Stimulated activated CD4-positive, alpha-beta T cell treated with anti-CD3 and anti-CD28 coated beads, Interleukin-4, amount 100 ng/mL, for 1 hour (primary cell): ENCODE data around the gene GALM.
"Not testable (repeated sequence)": the region's sequence is repeated elsewhere in the genome, so short reads cannot be mapped to it uniquely, and the experiment has no call there.

Source experiments
- DNase-seq: peaks from one replicate; pipeline ENCODE4 v3.0.0-alpha.2; 2020

The GALM gene

DNA sequence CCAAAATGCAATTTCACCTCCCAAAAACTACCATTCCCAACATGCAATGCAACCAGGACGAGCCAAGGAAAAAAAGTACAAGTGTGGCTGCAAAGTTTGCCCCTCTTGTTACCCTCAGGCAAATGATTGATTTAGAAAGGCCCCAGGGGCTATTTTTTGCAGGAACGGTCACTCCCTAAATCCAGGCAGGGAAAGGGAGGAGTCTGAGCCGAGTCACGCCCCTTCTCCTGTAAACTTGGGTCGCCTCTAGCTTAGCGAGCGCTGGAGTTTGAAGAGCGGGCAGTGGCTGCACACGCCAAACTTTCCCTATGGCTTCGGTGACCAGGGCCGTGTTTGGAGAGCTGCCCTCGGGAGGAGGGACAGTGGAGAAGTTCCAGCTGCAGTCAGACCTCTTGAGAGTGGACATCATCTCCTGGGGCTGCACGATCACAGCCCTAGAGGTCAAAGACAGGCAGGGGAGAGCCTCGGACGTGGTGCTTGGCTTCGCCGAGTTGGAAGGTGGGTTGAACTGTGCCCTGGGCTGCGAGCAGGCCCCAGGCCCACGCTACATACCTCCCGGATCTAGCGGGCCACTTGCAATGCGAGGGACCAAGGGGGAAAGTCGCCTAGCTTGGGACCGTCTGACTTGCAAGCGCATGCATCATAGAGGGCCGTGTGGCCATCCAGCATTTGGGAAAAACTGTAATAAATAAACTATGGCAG is at the start of gene GALM:
Gene GALM, plus strand, starts transcription at position 261 of the 702 bp plus-strand sequence. Its CDS starts 48 bp downstream, at position 309.
- DNase-seq = peak; percentile 54

DNA sequence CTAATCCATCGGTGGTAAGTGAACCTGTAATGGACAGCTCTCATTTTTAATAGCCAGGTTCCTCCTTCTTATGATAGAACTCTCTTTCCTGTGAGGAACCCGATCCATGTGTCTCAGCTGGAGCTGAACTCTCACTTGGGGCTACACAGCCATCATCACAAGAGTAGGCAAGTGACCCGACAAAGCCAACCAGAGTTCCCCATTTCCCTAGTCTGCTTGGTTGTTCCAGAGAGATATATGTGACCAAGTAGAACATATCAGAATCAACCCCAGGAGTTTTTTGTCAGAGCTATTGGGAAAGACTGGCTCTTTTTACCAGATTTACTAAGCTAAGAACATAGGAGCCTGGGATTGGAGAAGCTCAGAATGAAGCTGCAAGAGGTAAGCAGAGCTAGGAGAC is 48.6 kb upstream of the GALM start:
- DNase-seq = no peak

DNA sequence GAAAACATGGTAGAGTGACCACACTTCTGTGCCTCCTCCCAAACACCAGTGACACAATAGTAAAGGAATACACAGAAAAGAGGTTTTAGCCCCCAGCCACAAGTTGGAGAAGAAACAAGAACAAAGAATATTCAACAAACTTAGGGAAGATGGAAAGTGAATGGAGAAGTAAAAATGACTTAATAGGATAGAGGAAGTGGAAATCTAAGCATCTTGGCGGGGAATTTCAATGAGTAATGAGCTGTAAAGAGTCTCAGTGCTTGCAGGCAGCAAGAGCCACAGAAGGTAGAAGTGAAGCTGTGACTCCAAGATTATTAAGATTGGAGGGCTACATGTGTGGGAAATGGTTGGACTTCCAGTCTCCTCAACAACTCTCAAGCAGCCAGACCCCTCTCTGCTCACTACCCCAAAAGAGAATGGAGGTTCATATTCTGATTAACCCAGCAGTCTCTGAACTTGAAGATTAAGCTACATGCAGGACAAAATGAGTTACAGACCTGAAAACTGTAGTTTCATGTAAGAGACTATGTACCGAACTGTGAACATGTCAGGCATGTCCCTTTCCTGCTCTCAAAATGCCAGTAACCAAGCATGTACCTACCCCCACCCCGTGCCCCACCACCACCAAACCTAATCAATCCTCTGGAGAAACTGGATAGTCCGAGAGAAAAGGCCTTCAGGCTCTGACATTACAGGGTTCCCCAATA is 46.3 kb upstream of the GALM start:
- no peak for DNase-seq

DNA sequence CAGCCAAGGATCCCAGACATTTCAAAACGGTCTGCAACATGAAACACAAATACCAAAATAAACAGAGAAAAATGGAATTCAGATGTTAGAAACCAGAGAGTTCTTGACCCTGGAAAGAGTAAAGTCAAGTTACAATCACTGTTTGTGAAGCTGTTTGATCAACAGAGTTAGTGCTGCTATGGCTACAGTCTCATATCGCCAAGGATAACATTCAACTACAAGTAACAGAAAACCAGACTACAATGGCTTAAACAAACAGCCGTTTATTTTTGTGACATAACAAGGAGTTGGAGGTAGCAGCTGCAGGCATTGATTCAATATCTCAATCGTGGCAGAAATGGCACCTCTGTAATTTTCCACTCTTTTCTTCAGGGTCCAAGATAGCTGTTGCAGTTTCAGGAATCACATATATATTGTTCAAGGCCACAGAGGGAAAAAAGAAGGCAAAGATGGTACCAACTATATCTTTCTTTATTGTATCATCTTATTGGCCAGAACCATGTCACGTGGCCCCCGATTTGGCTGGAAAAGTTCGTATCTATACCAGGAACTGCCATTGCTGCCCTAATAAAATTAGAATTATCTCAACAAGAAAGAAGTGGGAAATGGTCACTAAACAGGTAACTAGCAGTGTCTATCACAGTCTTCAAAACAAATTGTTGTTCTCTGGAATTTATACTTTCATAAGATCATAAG is 45.5 kb upstream of the GALM start:
- DNase-seq = no peak

DNA sequence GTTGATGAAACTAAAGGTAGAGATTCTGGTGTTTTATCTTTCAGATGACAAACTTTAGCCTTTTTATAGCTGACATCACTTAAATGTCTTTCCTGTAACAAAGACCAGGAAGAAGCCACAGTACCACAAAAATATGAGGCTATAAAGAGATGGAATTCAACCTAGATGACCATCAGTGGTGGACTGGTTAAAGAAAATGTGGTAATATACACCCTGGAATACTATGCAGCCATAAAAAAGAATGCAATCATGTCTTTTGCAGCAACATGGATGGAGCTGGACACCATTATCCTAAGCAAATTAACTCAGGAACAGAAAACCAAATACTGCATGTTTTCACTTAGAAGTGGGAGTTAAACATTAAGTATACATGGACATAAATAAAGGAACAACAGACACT is 44.9 kb upstream of the GALM start:
- no peak for DNase-seq

DNA sequence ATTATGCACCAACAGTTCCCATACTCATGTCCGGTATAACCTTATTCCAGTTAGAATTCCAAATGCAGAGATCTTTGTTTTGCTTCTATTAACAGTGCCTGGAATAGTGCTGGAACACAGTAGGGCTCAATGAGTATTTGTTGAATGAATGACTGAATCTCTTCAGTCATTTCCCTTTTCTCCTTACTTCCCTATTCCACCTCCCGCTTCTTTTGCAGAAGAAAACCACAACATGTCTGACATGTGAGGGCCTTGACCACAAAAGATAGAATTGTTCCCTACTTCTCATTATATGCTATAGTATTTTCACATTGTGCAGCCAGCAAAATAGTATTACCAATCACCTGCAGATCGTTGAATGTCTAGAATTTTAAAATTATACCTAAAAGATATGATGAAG is 43.7 kb upstream of the GALM start:
- no peak for DNase-seq

DNA sequence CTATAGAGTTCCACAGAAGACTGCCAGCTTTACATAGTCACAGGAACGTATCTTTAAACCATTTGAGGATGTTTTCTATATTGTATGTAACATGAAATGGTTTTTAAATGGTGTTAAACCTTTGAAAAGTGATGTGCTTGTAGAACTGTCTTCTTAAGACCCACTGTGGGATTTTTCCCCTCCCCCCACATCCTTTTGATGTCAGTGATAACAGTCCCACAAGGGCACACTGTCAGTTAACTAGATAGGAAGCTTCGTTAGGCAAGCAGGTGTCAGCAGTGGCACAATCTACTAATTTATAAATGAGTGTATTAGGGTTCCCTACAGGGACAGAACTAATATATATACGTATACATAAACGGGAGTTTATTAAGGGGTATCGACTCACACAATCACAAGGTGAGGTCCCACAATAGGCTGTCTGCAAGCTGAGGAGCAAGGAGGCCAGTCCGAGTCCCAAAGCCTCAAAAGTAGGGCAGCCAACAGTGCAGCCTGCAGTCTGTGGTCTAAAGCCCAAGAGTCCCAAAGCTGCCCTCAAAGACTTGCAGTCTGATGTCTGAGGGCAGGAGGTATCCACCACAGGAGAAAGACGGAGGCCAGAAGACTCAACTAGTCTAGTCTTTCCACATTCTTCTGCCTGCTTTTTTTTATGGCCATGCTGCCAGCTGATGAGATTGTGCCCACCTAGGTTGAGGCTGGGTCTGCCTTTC is 39.4 kb upstream of the GALM start:
- DNase-seq = no peak

DNA sequence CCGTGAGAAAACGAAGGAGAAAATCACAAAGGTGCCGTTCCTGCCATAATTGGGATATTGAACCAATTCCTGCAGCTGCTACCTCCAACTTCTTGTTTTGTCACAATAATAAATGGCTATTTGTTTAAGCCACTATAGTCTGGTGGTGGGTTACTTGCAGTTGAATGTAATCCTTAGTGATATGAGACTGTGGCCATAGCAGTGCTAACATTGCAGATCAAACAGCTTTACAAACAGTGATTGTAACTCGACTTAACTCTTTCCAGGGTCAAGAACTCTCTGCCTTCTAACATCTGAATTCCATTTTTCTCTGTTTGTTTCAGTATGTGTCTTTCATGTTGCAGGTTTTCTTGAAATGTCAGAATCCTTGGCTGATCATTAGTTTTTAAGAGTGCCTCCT is 38.5 kb upstream of the GALM start:
- DNase-seq = no peak

DNA sequence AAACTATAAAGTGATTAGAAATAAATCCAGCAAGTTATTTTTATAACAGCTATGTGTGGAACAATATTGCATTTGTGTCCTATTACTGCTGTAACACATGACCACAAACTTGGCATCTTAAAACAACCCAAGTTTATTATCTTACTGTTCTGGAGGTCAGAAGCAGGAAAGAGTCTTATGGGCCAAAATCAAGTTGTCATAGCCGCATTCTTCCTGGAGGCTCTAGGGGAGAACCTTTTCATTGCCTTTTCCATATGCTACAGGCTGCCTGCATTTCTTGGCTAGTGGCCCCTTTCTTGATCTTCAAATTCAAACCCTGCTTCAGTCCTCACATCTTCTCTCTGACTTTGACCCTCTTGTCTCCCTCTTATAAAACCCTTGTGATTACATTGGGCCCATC is 36.2 kb upstream of the GALM start:
- no peak for DNase-seq

DNA sequence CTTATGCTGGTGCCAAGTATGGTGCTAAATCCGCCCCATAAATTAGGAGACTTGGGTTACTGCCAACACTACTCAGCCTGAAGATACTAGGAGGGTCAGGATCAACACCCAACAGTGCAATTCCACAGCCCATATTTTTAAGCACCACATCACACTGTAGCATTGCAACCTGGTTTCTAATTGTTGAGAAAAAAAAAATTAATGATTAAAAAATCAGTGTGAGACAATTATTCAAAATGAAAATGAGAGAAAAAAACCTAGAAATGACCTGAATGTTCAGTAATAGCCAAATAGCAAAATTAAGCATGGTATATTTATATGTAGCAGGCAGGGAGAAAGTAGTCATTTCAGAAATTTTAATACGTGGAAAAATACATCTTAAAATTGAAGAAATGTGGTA is 33.9 kb upstream of the GALM start:
- no peak for DNase-seq

DNA sequence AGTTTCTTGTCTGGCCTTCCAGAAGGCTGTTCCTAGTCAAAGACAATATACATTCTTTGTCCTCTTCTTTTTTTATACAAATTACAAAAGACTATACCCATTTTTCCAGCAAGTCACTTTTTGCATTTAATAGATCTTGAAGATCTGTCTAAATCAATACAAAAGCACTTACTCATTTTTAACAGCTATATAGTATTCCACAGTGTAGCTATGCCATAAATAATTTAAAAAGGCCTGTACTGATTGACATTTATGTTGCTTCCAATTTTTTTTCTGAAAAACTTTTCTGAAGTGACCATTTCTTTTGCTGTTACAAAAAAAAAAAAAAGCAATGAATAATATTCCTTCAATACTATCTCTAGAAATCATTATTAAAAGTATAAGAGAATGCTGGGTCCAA is 32.9 kb upstream of the GALM start:
- no peak for DNase-seq

DNA sequence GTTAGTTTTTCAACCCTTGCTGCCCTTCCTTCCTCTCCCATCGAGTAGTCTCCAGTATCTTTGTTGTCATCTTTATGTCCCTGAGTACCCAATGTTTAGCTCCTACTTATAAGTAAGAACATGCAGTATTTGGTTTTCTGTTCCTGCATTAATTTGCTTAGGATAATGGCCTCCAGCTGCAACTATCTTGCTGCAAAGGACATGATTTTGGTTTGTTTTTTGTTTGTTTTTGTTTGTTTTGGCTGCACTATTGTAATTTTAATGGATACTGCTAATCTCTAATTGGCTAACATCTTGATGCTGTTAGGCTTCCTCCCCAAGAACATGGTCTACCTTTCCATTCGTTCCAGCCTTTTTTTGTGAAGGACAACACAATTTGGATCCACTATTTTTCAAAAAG is 32.0 kb upstream of the GALM start:
- DNase-seq = no peak

DNA sequence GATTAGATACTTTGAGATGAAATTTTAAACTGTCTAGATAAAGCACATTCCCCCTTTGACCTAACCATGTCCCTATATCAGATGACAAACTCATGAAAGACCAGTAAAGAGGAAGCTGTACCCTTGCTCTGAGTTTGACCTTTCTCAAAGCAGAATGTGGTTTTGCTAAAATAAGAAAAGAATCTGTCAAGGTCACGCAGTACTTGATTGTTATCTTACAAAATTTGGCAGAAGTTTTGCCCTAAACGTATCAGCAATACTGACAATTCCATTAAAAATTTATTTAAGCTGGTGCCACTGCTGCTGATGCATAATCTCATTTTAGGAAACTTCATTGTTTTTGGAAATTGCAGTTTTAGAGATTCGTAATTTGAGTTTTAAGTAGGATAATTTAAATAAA is 31.2 kb upstream of the GALM start:
- no peak for DNase-seq

DNA sequence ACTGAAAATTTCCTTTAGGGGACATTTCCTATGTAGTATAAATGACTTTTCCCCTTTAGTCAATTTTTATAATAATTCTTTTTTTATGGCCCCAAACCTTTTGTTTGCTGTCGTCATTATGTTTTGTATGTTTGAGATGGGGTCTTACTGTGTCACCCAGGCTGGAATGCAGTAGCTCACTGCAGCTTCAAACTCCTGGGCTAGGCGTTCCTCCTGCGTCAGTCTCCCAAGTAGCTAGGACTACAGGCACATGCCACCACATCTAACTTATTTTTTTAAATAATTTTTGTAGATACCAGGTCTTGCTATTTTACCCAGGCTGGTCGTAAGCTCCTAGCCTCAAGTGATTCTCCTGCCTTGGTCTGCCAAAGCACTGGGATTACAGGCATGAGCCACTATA is 30.8 kb upstream of the GALM start:
- no peak for DNase-seq

DNA sequence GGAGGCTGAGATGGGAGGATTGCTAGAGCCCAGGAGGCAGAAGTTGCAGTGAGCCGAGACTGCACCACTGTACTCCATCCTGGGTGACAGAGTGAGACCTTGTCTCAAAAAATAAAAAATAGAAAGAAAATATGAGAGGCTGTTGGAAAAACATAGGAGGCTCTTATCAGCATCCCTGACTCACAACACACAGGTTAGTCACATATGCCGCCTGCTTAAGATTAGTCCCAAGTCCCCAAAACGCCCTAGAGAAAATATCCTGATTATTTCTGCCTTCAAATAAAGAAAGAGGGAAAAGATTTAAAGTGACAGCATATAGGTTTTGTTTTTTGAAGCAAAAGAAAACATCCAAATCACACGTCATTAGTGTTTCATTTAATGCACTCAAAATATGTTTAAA is 29.8 kb upstream of the GALM start:
- DNase-seq = no peak

DNA sequence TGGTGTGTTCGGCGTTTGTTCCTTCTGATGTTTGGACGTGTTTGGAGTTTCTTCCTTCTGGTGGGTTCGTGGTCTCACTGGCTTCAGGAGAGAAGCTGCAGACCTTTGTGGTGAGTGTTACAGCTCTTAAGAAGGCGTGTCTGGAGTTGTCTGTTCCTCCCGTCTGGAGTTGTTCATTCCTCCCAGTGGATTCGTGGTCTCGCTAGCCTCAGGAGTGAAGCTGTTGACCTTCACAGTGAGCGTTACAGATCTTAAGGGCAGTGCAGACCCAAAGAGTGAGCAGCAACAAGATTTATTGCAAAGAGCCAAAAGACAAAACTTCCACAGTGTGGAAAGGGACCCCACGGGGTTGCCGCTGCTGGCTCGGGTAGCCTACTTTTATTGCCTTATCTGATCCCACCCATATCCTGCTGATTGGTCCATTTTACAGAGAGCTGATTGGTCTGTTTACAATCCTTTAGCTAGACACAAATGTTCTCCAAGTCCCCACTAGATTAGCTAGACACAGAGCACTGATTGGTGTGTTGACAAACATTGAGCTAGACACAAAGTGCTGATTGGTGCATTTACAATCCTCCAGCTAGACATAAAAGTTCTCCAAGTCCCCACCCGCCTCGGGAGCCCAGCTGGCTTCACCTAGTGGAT is 23.4 kb upstream of the GALM start:
- not testable (repeated sequence) for DNase-seq

DNA sequence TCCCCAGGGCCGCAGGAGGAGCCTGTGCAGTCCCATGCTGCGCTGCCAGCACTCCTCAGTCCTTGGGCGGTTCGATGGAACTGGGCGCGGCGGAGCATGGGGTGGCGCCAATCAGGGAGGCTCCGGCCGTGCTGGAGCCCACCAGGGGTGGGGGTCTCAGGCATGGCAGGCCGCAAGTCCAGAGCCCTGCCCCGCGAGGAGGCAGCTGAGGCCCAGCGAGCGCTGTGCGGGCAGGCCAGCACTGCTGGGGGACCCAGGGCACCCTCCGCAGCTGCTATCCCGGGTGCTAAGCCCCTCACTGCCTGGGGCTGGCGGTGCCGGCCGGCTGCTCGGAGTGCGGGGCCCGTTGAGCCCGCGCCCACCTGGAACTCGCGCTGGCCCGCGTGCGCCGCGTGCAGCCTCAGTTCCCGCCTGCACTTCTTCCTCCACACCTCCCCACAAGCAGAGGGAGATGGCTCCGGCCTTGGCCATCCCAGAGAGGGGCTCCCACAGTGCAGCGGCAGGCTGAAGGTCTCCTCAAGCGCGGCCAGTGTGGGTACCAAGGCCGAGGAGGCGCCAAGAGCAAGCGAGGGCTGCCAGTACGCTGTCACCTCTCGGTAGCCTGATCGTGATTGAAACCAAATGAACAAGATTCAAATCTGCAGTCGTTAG is 22.8 kb upstream of the GALM start:
- DNase-seq = no peak

DNA sequence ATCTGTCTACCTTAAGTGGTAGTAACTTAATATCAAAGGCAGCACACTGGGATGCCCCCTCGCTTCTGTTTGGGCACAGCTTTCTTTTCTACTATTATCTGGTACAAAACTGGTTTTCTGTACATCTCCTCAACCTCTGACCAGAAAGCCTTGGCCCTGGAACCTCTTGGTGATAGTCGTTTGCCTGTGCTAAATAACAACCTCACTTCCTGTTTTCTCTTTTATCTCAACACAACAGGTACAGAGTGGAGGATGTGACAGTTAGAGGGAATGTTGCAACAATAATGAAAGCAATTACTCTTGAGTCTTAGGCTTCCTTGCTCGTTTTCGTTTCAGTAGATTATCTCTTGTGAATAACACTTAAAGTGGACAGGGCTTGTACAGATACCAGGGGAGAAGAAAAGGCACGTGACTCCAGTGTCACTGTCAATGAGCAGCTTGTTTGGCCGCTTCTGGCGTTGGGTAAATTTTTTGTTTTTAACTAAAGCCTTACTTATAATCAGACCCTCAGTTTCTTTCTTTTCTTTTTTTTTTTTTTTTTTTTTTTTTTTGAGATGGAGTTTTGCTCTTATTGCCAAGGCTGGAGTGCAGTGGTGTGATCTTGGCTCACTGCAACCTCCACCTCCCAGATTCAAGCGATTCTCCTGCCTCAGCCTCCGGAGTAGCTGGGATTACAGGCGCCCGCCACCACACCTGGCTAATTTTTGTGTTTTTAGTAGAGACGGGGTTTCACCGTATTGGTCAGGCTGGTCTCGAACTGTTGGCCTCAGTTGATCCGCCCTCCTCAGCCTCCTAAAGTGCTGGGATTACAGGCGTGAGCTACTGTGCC is 22.0 kb upstream of the GALM start:
- DNase-seq = not testable (repeated sequence)

DNA sequence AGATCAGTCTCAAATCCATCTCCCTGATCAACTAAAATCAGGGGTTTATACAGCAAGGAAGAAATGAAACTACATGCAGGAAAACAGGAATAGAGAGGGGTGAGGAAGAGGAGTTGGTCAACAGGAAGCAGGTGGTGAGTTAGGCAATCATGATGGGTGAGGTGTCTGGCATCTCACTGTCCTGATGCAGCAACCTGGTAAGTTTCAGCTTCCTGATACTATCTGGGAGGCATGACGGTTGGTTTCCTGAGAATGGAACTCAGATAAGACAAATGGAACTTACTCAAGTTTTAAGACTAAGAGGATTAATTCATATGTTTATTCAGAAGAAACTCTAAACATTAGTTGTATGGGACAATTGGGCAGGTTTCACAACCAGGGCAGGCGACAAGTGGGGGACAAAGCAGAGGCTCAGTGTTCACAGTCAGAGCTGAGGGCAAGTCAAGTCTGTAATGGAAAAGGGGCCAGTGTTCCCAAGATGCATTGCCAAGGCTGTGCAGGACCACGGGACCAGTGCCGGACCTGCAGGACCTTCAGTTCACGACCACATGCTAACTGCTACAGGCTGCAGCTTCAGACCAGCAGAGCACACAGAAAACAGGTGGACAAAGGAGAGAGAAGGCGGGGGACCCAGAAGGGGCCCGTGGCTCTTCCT is 17.7 kb upstream of the GALM start:
- DNase-seq = no peak

DNA sequence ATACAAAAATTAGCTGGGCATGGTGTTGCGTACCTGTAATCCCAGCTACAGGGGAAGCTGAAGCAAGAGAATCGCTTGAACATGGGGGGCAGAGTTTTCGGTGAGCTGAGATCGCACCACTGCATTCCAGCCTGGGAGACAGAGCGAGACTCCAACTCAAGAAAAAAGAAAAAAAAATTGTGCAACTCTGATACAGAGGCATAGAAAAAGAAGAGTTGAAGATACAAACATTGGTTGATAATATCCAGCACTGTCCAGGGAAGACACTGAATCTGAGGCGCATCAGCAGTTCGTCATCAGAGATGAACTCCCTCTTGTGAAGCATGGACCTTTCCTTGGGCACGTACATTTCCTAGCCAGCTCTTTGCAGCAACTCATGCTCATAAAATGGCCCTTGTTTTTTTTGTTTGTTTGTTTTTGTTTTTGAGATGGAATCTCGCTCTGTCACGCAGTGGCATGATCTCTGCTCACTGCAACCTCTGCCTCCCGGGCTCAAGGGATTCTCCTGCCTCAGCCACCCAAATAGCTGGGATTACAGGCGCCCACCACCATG is 16.7 kb upstream of the GALM start:
- no peak for DNase-seq

DNA sequence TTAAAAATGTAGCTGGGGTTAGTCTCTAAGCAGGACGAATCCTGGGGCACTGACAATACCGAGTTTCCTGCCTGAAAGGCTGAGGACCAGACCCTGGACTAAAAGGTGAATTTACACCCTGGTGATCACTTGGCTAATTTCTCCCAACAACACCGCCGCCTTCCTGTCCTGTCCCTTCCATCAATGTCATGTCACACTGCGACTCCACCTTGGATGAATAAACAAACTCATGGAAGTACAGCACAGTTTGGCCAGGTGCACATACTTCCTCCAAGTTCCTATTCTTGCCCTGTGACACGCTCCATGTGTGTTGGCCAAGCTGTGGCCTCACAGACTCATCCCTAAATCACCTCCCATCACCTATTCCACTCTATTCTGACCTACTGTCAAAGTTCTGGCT is 15.9 kb upstream of the GALM start:
- DNase-seq = no peak
